Keratinocyte (primary cell): Measurements from ENCODE around the gene TMEM256. TPM values are rescaled to one million over a fixed set of nuclear protein-coding genes. Genes with fewer than 3 reads are reported as not detected.

Source experiments
- DNase-seq: peaks from one replicate; pipeline ENCODE4 v3.0.0-alpha.2; 2011; ENCODE audit warnings: low read depth, missing footprints, low spot score
- FAIRE-seq: peaks from 2 replicates; lab custom pipeline; 2011; peaks lifted over from hg19 to GRCh38; lab: Jason Lieb, UNC
- H2AFZ ChIP-seq: 2 replicates; pipeline ENCODE4 v1.6.0; 2012; ENCODE audit warnings: low read length, control low read depth, inconsistent platforms; ENCODE audit not compliant: control insufficient read depth
- H3K27ac ChIP-seq: 2 replicates; pipeline ENCODE4 v1.5.1; 2011; ENCODE audit warnings: low read length; ENCODE audit not compliant: control insufficient read depth, insufficient read depth
- H3K27me3 ChIP-seq: 3 replicates; pipeline ENCODE4 v1.6.0; 2011; ENCODE audit warnings: low read length; ENCODE audit not compliant: control insufficient read depth, insufficient read depth; ENCODE audit errors: extremely low read depth
- H3K36me3 ChIP-seq, 2 experiments: 2 replicates in 1 of 2; 3 replicates in 1 of 2; pipeline ENCODE4 v1.5.1; 2011; ENCODE audit warnings: low read length in 2 of 2, mild to moderate bottlenecking in 1 of 2; ENCODE audit not compliant: control insufficient read depth in 2 of 2, insufficient read depth in 2 of 2; ENCODE audit errors: extremely low read depth in 1 of 2
- H3K4me1 ChIP-seq: 3 replicates; pipeline ENCODE4 v1.5.1; 2011; ENCODE audit warnings: low read length; ENCODE audit not compliant: control insufficient read depth, insufficient read depth; ENCODE audit errors: extremely low read depth
- H3K4me2 ChIP-seq: 3 replicates; pipeline ENCODE4 v1.6.0; 2011; ENCODE audit warnings: low read depth, low read length; ENCODE audit not compliant: control insufficient read depth, insufficient read depth; ENCODE audit errors: extremely low read depth
- H3K4me3 ChIP-seq, 3 experiments: fragments of 200-600 bp in 1 of 3; sonication (generic) in 1 of 3; 2 replicates in 2 of 3; 3 replicates in 1 of 3; pipeline ENCODE4 v1.5.1; 2011 to 2016; ENCODE audit warnings: low read length in 3 of 3, mild to moderate bottlenecking in 3 of 3, control low read depth in 2 of 3, inconsistent platforms in 1 of 3, low read depth in 1 of 3, mixed read lengths in 1 of 3, mixed run types in 1 of 3, moderate library complexity in 1 of 3; ENCODE audit not compliant: control insufficient read depth in 2 of 3, insufficient read depth in 2 of 3; ENCODE audit errors: extremely low read depth in 1 of 3
- H3K79me2 ChIP-seq: 2 replicates; pipeline ENCODE4 v1.6.0; 2012; ENCODE audit warnings: low read length; ENCODE audit not compliant: control insufficient read depth, insufficient read depth
- H3K9ac ChIP-seq: 3 replicates; pipeline ENCODE4 v1.6.0; 2011; ENCODE audit warnings: low read length; ENCODE audit not compliant: control insufficient read depth, insufficient read depth; ENCODE audit errors: extremely low read depth
- H3K9me1 ChIP-seq: 3 replicates; pipeline ENCODE4 v1.6.0; 2011; ENCODE audit warnings: low read length; ENCODE audit not compliant: control insufficient read depth, insufficient read depth; ENCODE audit errors: extremely low read depth
- H3K9me3 ChIP-seq: 2 replicates; pipeline ENCODE4 v1.5.1; 2012; ENCODE audit warnings: low read depth, low read length; ENCODE audit not compliant: control insufficient read depth
- H4K20me1 ChIP-seq: 3 replicates; pipeline ENCODE4 v1.6.0; 2011; ENCODE audit warnings: low read length; ENCODE audit not compliant: control insufficient read depth, insufficient read depth; ENCODE audit errors: extremely low read depth
- CTCF ChIP-seq, 3 experiments: IDR thresholded peaks in 1 of 3; conservative IDR thresholded peaks in 1 of 3; optimal IDR thresholded peaks in 1 of 3; 2 replicates in 2 of 3; 3 replicates in 1 of 3; pipeline versions ENCODE3 to v1.5.1; 2011; ENCODE audit warnings: low read length in 3 of 3, mild to moderate bottlenecking in 3 of 3, moderate library complexity in 2 of 3, control low read depth in 1 of 3, inconsistent platforms in 1 of 3; ENCODE audit not compliant: insufficient read depth in 2 of 3; ENCODE audit errors: extremely low read depth in 1 of 3
- EZH2 ChIP-seq: IDR thresholded peaks from one replicate; pipeline ENCODE4 v1.6.1; 2012; ENCODE audit warnings: inconsistent platforms, mild to moderate bottlenecking, low read length, moderate library complexity
- dilution Hi-C: fragments of 300-500 bp; cut with MboI; formaldehyde crosslinking; loops from one replicate; pipeline ENCODE4 v1.7.0; 2020; ENCODE audit warnings: low sequenced_read_pairs; ENCODE audit not compliant: extremely low pct_ligation_motif_present
- polyA plus RNA-seq, 5 experiments: library from polyadenylated mRNA; depleted of rRNA in 3 of 5; stranded (reverse) in 3 of 5; stranded (forward) in 1 of 5; unstranded in 1 of 5; fragments of >200 nt; gene quantifications; 1 replicate in 1 of 5; 2 replicates in 3 of 5; 3 replicates in 1 of 5; pipeline versions ENCODE4 v1.2.1 to v1.2.3, GENCODE V29; 2011 to 2012; ENCODE audit warnings: missing spikeins in 2 of 5, low read depth in 1 of 5, low replicate concordance in 1 of 5

TMEM256 gene
- polyA plus RNA-seq, 1 donor (not counting 4 experiments of a cell fraction or from before 2014, with no cell fraction given) = 68.1 TPM

GRCh38 chr17:7443499-7444485 is 39.9 kb upstream of the TMEM256 start:
- Histone ChIP-seq H2AFZ (no peak overlapping the region), H3K9me3 (no peaks in the 10 kb centered on the region), H3K9ac (peak overlapping the region; percentile 55), H3K4me1 (peaks cover 54% of the 10 kb centered on the region), H3K27ac (peak overlapping the region; percentile 74), H3K27me3 (no peaks in the 10 kb centered on the region), H3K9me1 (peaks cover 5% of the 10 kb centered on the region), H4K20me1 (no peaks in the 10 kb centered on the region), H3K36me3 (peaks cover 3 to 8% of the 10 kb centered on the region in 2 experiments), H3K79me2 (peaks cover 4% of the 10 kb centered on the region), H3K4me3 (peak overlapping the region in 2 of 3 experiments; percentile 2 to 18), H3K4me2 (peak overlapping the region; percentile 77)
- DNase-seq = no peak
- peak; percentile 87 for FAIRE-seq
- dilution Hi-C loops = no loop called here
- TF ChIP-seq CTCF (optimal IDR thresholded peaks at IDR 0.05 in 1 of 3, IDR thresholded peaks at IDR 0.05 in 1 of 3, conservative IDR thresholded peaks at IDR 0.05 in 1 of 3; ENCODE audit: extremely low read depth in 1 of 3, insufficient read depth in 2 of 3, low read length in 3 of 3) = no peak
- no peak for TF ChIP-seq EZH2

- FAIRE-seq (no peak), DNase-seq (no peak)
- H3K9ac ChIP-seq = no peak overlapping the region
- dilution Hi-C loops = no loop called here
- H3K4me2 ChIP-seq = no peak overlapping the region
- H3K9me3 ChIP-seq = no peaks in the 10 kb centered on the region
- H3K4me1 ChIP-seq = peaks cover 66% of the 10 kb centered on the region
- H3K9me1 ChIP-seq = peaks cover 5% of the 10 kb centered on the region
- no peak overlapping the region for H2AFZ ChIP-seq
- H3K4me3 ChIP-seq = no peak overlapping the region
- peaks cover 0 to 4% of the 10 kb centered on the region in 2 experiments for H3K36me3 ChIP-seq
- H3K79me2 ChIP-seq = peaks cover 10% of the 10 kb centered on the region
- H3K27me3 ChIP-seq = no peaks in the 10 kb centered on the region
- H4K20me1 ChIP-seq = no peaks in the 10 kb centered on the region
- H3K27ac ChIP-seq = no peak overlapping the region
- TF ChIP-seq EZH2 = no peak
- no peak for TF ChIP-seq CTCF (optimal IDR thresholded peaks at IDR 0.05 in 1 of 3, IDR thresholded peaks at IDR 0.05 in 1 of 3, conservative IDR thresholded peaks at IDR 0.05 in 1 of 3; ENCODE audit: extremely low read depth in 1 of 3, insufficient read depth in 2 of 3, low read length in 3 of 3)
Measured at GRCh38 chr17:7442142-7442541, 38.2 kb upstream of the TMEM256 start.
